Spleen (tissue), 11 donors: ENCODE data around the gene BTBD2. TPM values are rescaled to one million over a fixed set of nuclear protein-coding genes. Genes with fewer than 3 reads are reported as not detected.

Experiments
- DNase-seq: peaks from one replicate; pipeline ENCODE4 v3.0.0-alpha.2; 2020
- H3K27ac ChIP-seq, 8 donors: fragments of 200-600 bp; sonication (generic) in 7 of 8; 1 replicate in 4 of 8; 2 replicates in 4 of 8; pipeline versions ENCODE4 v1.5.0 to v1.8.0; 2016 to 2021; ENCODE audit warnings: inconsistent platforms in 4 of 8, mild to moderate bottlenecking in 4 of 8, moderate library complexity in 1 of 8
- H3K27me3 ChIP-seq, 7 donors: fragments of 200-600 bp; sonication (generic) in 6 of 7; replicated peaks in 1 of 7; 1 replicate in 4 of 7; 2 replicates in 3 of 7; pipeline versions ENCODE4 v1.5.0 to v1.8.0; 2016 to 2021; ENCODE audit warnings: inconsistent platforms in 3 of 7, mild to moderate bottlenecking in 1 of 7
- H3K36me3 ChIP-seq, 6 donors: fragments of 200-600 bp; sonication (generic) in 5 of 6; 1 replicate in 4 of 6; 2 replicates in 2 of 6; pipeline versions ENCODE4 v1.5.0 to v1.8.0; 2016 to 2021; ENCODE audit warnings: inconsistent platforms in 2 of 6
- H3K4me1 ChIP-seq, 6 donors: fragments of 200-600 bp; sonication (generic) in 5 of 6; 1 replicate in 3 of 6; 2 replicates in 3 of 6; pipeline versions ENCODE4 v1.5.0 to v1.8.0; 2016 to 2021; ENCODE audit warnings: inconsistent platforms in 3 of 6
- H3K4me3 ChIP-seq, 8 donors: fragments of 200-600 bp; sonication (generic) in 7 of 8; 1 replicate in 4 of 8; 2 replicates in 4 of 8; pipeline versions ENCODE4 v1.5.0 to v1.8.0; 2016 to 2021; ENCODE audit warnings: inconsistent platforms in 4 of 8, mild to moderate bottlenecking in 4 of 8, moderate library complexity in 2 of 8
- H3K9me3 ChIP-seq, 8 donors: fragments of 200-600 bp; sonication (generic) in 7 of 8; 1 replicate in 4 of 8; 2 replicates in 4 of 8; pipeline versions ENCODE4 v1.5.0 to v1.8.0; 2016 to 2021; ENCODE audit warnings: inconsistent platforms in 4 of 8
- CTCF ChIP-seq, 11 experiments: fragments of 200-600 bp in 7 of 11; fragments of 450-650 bp in 4 of 11; sonication (generic) in 4 of 11; IDR thresholded peaks in 8 of 11; conservative IDR thresholded peaks in 3 of 11; 1 replicate in 7 of 11; 2 replicates in 4 of 11; pipeline versions ENCODE4 v1.4.0 to v1.8.0; 2016 to 2021; ENCODE audit warnings: antibody characterized with exemption in 11 of 11, inconsistent platforms in 4 of 11, mild to moderate bottlenecking in 1 of 11
- POLR2A ChIP-seq, 3 donors: fragments of 450-650 bp; IDR thresholded peaks; one replicate each; pipeline ENCODE4 v1.5.1; 2017; ENCODE audit warnings: antibody characterized with exemption in 3 of 3, mild to moderate bottlenecking in 1 of 3
- POLR2AphosphoS5 ChIP-seq, 3 donors: sonication (generic); formaldehyde crosslinking; IDR thresholded peaks; one replicate each; pipeline ENCODE4 v1.5.1; 2017; ENCODE audit warnings: antibody characterized with exemption in 3 of 3
- WGBS, 5 donors: extraction: QIAGEN DNeasy Blood & Tissue Kit in 3 of 5; methylation state at CpG; one replicate each; pipeline versions ENCODE4 v1.1.5 to v1.1.7; 2013 to 2018; 5-methylcytosine and 5-hydroxymethylcytosine counted together
- intact Hi-C: fragments of 100-400 bp; cut with DNase I; formaldehyde crosslinking; loops from one replicate; pipeline ENCODE4 v1.15.0; 2023; ENCODE audit warnings: low total_unique reads
- polyA plus RNA-seq, 3 donors: library from polyadenylated mRNA; stranded (reverse); fragments of 200-250 nt; gene quantifications; one replicate each; pipeline ENCODE4 v1.2.1, GENCODE V29; 2013
- total RNA-seq, 7 donors: library from RNA; depleted of rRNA in 3 of 7; stranded (reverse); fragments of >200 nt in 3 of 7; fragmentation: NEBNext Ultra II Directional in 4 of 7; extraction: Animal tissue kit (Norgen Biotek cat#: 25700) in 4 of 7; gene quantifications; one replicate each; pipeline versions ENCODE4 v1.1.0 to v1.2.1, GENCODE V29; 2016 to 2021
- donor health status: healthy with polysubstance abuse.
- donor health status: DM: no; HTN: no; CAD: no; lungs with moderate emphysema.
- donor health status: DM: no; HTN: no; CAD: no.
- donor health status: Bipolar disorder and iron deficiency.
- donor health status: healthy.
- donor health status: DM: no; HTN: no; CAD: no.
- donor health status: DM: yes; HTN: yes; CAD: no.

Gene BTBD2
- total and polyA plus RNA-seq, 10 donors = 29.1 to 77.1 (median 57.1) TPM

GRCh38 chr19:1961000-1961883, 54.3 kb downstream of the BTBD2 start:
- Histone ChIP-seq H3K36me3 (peaks cover 0 to 84% (median 10%) of the 10 kb centered on the region in 6 donors), H3K4me3 (no peak overlapping the region), H3K27ac (peak overlapping the region in 3 of 8 donors; percentile 33 to 48 (median 38)), H3K4me1 (peaks cover 2 to 53% (median 21%) of the 10 kb centered on the region in 6 donors), H3K27me3 (no peaks in the 10 kb centered on the region), H3K9me3 (no peaks in the 10 kb centered on the region)
- no peak for DNase-seq
- 80 to 89% (median 88%) methylated on average over 20 to 42 of the region's 42 CpGs for WGBS, 5 donors
- intact Hi-C loops = no loop called here
- TF ChIP-seq POLR2A (IDR thresholded peaks at IDR 0.05) (no peak), POLR2AphosphoS5 (IDR thresholded peaks at IDR 0.05) (peak in 1 of 3 donors; percentile 44)

GRCh38 chr19:1959928-1960589, 55.5 kb downstream of the BTBD2 start:
- intact Hi-C loops = no loop called here
- 93 to 96% (median 94%) methylated on average over 19 to 32 of the region's 32 CpGs for WGBS, 5 donors
- Histone ChIP-seq H3K27ac (no peak overlapping the region), H3K9me3 (no peaks in the 10 kb centered on the region), H3K36me3 (peaks cover 0 to 84% (median 10%) of the 10 kb centered on the region in 6 donors), H3K4me3 (no peak overlapping the region), H3K27me3 (no peaks in the 10 kb centered on the region), H3K4me1 (peaks cover 2 to 60% (median 27%) of the 10 kb centered on the region in 6 donors)
- no peak for DNase-seq
- no peak for TF ChIP-seq CTCF (IDR thresholded peaks at IDR 0.05 in 8 of 11, conservative IDR thresholded peaks at IDR 0.05 in 3 of 11)
- peak in 2 of 3 donors; percentile 7 to 50 for TF ChIP-seq POLR2AphosphoS5 (IDR thresholded peaks at IDR 0.05)

GRCh38 chr19:1957562-1958248, 57.8 kb downstream of the BTBD2 start:
- TF ChIP-seq POLR2AphosphoS5 (IDR thresholded peaks at IDR 0.05) (no peak), CTCF (IDR thresholded peaks at IDR 0.05 in 8 of 11, conservative IDR thresholded peaks at IDR 0.05 in 3 of 11) (no peak), POLR2A (IDR thresholded peaks at IDR 0.05) (no peak)
- Histone ChIP-seq H3K27ac (no peak overlapping the region), H3K9me3 (no peaks in the 10 kb centered on the region), H3K36me3 (peaks cover 0 to 87% (median 11%) of the 10 kb centered on the region in 6 donors), H3K4me3 (no peak overlapping the region), H3K4me1 (peaks cover 2 to 83% (median 40%) of the 10 kb centered on the region in 6 donors), H3K27me3 (no peaks in the 10 kb centered on the region)
- WGBS, 5 donors = 82 to 91% (median 85%) methylated on average over 24 to 40 of the region's 40 CpGs
- no peak for DNase-seq
- intact Hi-C loops = no loop called here

GRCh38 chr19:1956868-1957492, 58.5 kb downstream of the BTBD2 start:
- H3K27me3 ChIP-seq = no peaks in the 10 kb centered on the region
- H3K4me3 ChIP-seq = no peak overlapping the region
- no peak for DNase-seq
- intact Hi-C loops = no loop called here
- 79 to 92% (median 90%) methylated on average over 25 to 28 of the region's 28 CpGs for WGBS, 5 donors
- peaks cover 0 to 87% (median 10%) of the 10 kb centered on the region in 6 donors for H3K36me3 ChIP-seq
- no peak overlapping the region for H3K27ac ChIP-seq
- no peaks in the 10 kb centered on the region for H3K9me3 ChIP-seq
- H3K4me1 ChIP-seq = peaks cover 2 to 84% (median 42%) of the 10 kb centered on the region in 6 donors
- peak in 2 of 3 donors; percentile 22 to 57 for TF ChIP-seq POLR2AphosphoS5 (IDR thresholded peaks at IDR 0.05)
- no peak for TF ChIP-seq CTCF (IDR thresholded peaks at IDR 0.05 in 8 of 11, conservative IDR thresholded peaks at IDR 0.05 in 3 of 11)
- TF ChIP-seq POLR2A (IDR thresholded peaks at IDR 0.05) = no peak
